GM18858 (cell line): ENCODE data around the gene SLC36A1.
A peak's percentile ranks its signal among the peaks of the same experiment; 100 is the strongest.

Source experiments
- ATAC-seq: cut with Tn5 transposase; IDR thresholded peaks from one replicate; pipeline ENCODE4 v1.9.1; 2021; ENCODE audit not compliant: unreplicated experiment

Gene SLC36A1

DNA sequence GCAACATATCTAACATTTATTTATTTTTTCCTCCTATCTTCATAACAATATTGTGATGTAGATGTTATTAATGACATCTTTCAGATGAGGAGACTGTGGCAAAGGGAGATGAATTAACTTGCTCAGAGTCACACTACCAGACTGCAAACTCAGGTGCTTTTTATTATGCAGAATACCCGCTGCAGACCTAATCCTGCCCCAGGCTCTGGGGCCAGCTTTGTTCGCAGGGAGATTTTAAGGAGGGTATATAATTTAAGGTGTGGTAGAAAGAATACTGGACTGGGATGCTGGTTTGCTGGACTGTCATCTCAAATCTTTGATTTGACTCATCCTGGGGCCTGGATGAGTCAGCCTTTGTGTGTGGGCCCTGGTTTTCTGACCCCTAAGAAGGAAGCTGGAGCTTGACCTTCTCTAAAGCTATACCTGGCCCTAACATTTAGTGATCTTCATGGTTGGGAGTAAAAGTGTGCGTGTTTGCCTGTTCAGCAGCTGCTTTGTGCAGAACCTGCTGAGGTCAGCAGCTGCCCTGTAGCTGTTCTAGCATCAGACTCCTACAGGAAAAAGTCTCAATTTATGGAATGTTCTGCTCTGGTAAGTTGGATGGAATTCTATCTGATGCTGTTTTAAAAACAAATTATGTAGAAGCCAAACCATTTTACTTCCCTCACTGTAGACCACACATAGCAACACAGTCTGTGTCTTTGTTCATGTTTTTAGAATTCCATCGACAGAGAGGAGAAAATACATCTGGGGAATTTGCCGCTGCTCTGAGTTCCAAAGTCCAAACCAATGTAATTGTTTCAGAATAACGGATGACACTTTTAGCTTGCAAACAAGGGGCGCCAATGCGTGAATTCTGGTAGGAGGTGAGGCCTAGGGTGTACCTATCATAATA is 4.5 kb downstream of the SLC36A1 start:
- ATAC-seq = peak; percentile 62

DNA sequence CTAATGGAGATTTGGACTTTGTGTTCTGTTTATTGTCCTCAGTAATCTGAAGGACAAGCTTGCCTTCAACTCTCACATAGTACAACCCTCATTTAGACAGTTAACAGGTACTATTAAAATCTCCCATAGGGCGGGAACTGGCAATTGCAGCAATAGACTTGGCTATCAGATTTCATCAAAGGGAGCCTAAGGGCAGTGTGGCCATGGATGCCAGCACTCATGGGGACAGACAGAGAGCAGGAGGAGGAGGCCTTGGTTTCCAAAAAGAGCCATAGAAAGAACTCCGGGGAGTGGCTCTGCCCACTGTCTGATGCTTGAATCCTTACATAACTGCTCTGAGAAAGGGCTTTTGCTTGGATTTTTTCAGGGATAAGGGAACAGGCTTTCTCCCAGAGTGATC is 6.8 kb downstream of the SLC36A1 start:
- no peak for ATAC-seq

DNA sequence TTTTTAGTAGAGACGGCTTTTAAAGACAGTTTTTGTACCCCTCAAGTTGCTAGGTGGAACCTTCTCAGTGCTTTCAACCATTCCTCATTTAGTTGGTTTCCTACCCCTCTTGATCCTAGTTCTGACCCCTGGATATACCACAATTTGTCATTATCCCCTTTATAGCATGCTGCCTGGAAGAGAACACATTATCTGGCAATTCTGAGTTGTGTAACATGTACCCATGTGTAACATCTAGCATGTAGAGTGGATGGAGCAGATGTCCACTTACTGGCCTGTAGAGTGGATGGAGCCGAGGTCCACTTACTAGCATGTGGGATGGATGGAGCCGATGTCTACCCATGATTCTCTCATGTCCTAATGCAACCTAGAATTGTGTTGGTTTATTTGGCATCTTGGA is 7.5 kb downstream of the SLC36A1 start:
- no peak for ATAC-seq

DNA sequence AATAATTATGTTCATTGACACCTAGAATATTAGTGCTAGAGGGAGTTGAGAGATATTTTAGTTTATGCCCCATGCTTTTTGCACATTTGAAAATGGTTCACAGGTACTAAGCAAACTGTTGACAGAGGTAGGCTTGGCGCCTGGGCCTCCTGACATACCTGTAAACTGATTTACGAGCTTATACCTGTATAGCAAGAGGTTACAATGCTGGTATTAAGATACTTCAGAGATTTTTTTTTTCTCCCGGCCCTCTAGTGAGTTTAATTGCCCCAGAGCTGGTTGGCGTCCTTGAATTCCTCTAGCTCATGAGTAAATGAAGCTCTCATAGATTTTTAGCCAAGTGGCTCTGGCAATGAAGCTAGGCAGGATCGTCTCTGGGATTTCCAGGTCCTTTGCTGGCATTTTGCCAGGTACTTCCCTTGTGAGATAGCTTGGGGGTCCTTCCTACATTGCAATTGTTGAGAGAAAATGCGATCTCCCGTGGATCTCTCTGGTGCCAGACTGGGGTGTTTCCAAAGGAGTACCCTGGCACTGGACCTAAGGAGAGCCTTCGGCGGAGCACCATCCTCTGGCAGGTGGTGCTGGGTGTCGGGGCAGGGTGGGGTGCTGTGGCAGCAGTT is 9.0 kb downstream of the SLC36A1 start:
- ATAC-seq = no peak

DNA sequence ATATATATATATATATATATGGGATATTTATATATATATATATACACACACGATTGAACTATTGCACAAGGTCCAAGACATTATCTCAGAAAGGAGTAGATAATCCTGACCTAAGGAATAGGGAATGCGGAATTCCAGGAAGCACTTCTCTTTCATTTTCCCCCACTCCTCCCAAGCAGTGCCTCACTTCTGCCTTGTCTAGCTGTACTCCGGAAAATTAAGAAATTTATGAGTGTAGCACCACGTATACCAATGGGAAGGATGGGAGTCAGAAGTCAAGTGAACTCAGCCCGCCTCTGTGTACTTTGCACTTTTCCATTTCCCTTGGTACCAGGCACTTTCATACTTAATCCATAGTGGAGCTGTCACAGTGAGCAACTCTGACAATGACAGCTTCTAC is 10.9 kb downstream of the SLC36A1 start:
- ATAC-seq = no peak

DNA sequence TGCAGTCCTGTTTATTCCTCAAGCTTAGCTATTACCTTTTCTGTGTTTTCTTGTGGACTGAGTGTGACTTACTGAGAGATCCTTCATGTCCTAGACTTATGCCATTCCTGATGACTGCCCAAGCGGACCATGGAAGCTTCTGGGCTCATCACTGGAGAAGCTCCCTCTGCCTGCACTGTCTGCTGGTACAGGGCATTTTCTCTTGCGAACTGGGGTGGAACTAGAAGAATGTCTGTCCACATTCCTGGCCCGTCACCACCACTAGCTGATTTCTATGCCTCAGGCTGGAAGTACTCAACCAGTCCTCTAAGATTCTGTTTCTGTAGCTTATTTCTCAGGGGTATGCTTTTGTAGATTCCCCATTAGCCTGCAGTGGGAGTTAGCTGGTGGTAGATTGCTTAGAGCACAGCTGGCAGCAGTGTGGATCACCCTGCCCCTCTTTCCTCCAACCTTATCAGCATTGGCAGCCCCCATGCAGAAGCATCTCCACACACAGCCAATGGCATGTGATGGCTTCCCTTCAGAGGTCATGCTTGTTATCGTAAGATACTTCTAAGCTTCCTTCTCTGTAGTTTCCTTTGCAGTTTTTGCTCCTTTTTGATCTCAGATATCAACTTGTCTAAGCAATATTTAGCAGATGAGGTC is 12.4 kb downstream of the SLC36A1 start:
- no peak for ATAC-seq

DNA sequence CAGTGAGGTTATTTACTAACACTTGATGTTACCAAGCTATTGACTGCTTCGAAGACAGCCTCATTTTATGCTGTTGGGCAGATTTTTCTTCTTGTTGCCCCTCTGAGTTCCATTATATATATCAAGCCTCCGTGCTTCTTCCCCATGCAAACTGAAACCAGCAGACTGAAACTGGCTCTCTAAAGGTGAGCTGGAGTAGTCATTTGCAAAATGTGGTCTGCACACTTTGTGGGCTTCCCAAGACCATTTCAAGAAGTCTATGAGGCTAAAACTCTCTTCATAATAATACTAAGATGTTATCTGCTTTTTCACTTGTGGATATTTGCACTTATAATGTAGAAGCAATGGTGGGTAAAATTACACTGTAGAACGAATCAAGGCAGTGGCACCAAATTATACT is 13.9 kb downstream of the SLC36A1 start:
- peak; percentile 96 for ATAC-seq

DNA sequence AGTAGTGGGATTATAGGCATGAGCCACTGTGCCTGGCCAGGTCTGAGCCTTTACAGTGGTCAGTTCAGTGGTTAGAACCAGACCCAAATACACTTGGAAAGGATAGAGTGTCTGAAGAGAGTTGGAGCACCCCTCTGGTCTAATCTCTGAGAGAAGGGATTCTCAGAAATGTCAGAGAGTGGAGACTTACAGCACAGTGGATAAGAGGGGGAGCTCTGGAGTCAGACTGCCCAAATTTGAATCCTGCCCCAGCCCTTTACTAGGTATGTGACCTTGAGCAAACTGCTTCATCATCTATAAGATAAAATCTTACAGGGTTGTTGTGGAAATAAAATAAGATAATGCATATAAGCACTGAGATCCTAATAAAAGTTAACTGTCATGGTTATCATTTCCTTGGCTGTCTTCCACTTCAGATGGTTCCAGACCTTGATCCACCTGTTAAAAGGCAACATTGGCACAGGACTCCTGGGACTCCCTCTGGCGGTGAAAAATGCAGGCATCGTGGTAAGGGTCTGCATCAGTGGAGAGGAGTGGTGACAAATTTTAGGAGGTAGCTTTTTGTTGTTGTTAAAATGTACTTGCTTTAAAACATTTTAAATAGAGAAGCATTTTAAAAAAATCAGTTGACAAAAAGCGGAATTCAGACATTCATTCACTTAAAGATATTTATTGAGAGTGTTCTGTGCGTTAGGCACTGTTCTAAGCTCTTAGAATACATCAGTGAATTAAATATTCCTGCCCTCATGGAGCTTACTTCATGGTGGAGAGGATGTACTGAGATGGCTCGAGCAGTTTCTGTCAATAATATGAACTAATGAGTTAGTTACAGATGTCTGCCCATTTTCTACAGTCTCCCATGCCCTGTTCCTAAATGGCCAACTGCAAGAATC is 16.0 kb downstream of the SLC36A1 start:
- ATAC-seq = no peak

DNA sequence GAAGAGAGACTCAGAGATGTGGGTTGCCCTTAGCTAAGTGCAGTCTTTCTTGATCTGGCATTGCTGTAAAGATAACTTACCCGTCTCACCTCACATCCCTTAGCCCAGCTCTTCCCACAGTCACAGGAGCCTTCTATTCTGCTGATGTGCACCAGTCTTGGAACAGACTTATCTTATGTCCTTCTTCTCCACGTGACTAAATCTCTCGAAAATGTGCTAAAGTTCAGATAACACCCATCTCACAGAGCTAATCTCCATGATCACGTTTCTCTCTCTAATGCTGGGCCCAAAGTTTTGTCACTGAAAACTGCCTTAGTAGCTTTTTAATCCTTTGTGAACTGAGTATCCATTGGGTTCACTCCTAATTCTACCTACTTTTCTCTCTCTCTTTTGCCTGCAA is 16.7 kb downstream of the SLC36A1 start:
- no peak for ATAC-seq

DNA sequence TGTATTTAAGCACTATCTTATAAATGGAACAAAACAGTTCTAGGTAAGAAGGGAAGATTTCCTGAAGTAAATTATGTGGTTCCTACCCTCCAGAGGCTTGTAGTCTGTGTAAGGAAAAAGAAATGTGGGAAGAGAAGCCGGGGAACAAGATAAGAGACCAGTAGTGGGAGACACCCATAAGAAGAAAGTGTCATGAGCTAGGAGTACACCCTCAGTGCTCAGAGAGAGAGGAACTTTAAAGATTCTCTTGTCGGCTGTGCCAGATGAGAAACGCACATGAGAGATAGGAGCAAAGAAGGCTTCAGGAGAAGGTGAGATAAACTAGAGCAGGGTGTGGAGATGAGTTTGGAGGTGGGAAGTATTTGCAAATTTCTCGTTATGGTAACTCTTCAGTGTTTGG is 18.1 kb downstream of the SLC36A1 start:
- ATAC-seq = no peak

DNA sequence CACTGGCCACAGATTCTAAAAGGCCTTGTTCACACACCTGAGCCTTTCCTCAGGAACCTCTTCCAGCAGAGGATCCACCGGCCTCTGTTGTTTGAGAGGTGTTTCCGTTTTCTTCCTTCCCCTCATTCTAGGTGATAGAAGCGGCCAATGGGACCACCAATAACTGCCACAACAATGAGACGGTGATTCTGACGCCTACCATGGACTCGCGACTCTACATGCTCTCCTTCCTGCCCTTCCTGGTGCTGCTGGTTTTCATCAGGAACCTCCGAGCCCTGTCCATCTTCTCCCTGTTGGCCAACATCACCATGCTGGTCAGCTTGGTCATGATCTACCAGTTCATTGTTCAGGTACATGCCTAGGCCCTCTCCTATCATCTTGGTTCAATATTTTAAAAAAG is 20.2 kb downstream of the SLC36A1 start:
- ATAC-seq = no peak

DNA sequence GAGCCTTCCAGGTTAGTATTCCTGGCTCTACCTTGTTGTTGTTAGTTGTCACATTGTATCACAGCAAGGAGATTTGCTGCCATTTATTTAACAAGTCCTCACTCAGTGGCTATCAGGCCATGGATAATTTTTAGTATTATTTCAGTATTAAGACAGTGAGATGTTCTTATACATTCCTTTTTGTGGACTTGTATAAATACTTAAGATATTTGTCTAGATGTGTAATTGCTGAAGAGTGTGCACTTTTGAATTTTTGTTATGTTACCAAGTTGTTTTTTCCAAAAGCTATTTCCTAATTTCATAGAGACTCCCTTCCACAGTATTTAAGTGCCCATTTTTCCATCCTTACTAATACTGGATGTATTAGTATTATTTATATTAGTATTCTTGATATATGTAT is 22.0 kb downstream of the SLC36A1 start:
- ATAC-seq = no peak

DNA sequence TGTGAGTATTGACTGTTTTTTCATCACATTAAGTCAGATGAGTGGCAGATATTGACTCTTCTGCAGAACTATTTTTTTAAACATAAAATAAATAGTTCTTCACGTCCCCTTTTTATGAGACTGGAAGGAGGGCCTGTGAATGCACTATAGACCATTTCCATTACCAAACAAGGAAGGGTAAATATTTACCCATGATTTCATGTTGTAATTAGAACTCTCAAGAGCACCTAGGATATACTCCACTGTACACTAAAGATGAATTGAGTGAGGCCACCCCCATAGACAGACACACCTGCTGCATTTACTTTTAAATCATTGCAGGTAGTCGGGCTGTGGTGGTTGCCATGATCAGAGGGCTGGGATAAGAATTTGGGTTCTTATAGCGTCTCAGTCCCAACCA is 22.6 kb downstream of the SLC36A1 start:
- ATAC-seq = no peak

DNA sequence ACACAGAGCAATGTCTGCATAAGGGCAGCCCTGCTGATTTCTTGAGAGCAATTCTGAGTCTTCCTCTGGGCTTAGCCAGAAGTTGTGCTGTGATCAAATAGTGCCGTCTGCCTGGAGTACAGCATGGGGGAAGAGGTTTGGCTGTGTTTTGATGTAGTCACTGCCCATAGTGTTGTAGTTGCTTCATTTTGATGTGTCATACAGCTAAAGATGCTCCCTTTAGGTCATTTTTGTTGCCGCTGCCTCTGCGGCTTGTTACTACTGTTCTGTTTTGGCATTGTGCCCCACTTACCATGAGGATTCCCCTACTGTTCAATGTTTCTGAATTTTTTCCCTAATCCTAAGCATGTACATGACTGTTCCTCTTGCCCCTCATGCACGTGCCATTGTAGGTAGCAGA is 23.0 kb downstream of the SLC36A1 start:
- ATAC-seq = no peak

DNA sequence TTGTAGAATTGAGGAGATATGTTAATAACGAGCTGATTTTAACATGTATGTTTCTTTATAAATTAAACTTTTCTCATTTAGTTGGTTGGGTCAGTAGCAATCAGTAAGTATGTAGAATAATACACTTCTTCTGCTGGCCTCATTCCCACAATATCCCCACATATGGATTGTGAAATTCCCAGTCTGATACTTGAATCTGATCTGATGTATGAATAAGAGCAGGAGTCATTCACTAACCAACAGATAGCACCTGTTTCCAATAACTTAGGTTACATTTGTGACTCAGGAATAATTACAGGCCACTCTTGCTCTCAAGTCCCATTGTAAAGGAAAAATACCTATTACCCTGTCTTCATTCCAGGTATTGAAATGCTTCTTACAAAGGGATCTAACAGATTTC is 23.9 kb downstream of the SLC36A1 start:
- no peak for ATAC-seq

DNA sequence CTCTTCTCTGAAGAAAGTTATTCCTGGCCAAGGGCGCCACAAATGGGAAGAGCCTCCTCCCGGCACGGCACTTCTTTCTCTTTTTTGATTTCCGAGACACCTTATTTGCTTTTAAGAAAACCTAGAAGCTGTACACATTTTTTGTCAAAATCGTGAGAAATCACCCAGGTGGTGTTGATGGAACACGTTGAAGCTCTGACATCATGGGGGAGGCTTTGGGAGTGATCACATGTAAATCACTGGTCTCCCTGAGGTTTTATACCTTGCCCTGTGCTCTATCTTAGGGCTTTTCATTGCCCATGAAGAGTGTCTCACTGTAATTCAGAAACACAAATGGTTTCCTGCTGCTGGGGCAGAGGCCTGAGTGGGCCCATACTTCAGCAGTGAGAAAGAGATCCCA is 27.4 kb downstream of the SLC36A1 start:
- ATAC-seq = no peak

DNA sequence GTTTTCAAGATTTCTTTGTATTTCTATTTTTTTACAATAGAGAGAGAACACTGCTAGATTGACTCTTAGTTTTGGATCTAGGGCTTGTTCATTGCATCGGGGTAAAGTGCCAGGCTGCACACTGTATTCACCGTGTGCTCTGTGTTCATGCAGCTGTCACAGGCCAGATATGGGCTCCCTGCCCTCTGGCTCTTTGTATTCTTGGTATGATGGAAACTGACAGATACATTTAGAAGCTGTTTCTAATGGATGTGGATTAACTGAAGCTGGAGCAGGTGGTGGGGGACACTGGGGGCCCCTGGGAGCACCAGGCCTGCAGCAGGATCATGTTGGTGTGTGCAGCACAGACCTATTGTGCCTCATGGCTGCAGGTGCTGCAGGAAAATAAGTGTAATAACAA is 28.0 kb downstream of the SLC36A1 start:
- no peak for ATAC-seq

DNA sequence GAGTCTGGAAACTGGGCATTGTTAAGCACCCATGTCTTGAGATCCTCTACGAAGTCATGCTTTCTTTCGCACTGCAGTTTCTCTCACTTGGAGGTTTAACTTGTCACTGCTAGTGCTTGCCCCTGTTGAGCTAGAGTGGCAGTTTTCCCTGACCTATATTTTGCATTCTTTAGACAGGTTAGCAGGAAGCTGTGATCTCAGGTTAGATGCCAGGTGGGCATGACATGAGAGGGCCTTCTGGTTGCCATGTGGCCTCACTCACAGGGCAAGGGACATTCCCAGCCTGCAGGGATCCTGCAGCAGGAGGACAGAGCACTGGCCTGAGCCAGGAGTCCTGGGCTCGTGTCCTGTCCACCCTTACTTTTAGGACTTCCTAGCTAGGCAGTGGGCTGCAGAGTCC is 28.6 kb downstream of the SLC36A1 start:
- no peak for ATAC-seq

DNA sequence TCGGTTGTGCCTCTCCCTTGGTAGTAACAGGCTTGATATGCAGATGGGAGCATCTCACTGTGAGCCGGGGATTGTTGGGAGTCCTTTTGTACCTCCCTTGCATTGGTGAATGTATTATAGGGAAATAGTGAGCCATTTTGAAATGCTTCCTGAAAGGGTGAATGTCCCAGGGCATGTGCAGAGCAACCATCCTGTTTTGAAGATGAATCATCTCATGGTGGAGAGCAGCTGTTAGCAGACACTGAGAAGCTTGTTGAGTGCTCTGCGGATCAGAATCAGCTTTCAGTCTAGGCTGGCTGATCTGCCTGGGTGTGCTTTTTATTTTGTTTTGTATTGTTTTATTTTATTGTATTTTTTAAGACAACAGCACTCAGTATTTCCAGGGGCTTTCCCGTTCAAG is 29.7 kb downstream of the SLC36A1 start:
- no peak for ATAC-seq

DNA sequence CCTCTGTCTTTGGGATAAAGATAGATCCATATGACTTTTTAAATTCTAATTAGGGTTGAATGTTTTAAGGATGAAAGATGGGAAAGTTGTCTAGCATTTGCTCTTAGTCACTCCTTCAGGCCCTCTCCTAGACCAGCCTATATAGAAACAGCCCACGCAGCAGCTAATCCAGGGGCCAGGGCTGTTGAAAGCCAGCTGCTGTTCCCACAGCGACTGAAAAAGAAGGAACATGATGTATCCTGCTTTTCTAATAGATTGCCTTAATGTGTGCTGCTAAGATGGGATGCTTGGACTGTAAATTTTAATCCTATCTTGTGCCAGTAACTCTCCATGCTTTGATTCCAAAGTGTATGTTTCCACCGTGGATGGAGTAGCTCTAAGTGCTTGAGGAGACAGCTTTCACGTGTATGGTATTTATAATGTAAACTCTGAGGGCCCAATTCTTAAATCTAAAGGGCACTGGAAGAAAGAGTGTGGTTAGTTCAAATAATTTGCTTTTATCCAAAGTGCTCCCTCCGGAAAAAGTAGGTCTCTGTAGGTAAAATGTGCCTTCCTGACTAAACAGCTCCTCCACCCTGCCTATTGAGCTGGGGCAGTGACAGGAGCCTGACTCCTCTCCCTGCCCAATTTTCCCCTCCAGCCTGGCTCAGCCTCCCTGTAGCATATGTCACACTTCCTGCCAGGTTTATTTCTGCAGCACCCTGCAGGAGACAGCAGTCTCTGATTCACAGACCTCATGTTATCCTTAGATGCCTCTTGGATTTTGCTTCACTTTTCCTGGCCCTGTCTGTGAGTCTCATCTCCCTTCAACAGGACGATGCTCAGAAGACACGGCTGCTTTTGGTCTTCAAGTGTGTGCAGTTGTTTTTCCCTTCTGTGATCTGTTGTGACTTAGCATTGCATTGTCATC is 33.2 kb downstream of the SLC36A1 start:
- no peak for ATAC-seq
